AG20443 (cell line): ENCODE measurements around the gene ADAT1.

Experiments used
- DNase-seq: peaks from one replicate; pipeline ENCODE4 v3.0.0; 2012; ENCODE audit warnings: low spot score, mixed read lengths

Gene ADAT1

GRCh38 chr16:75576384-75576811 lies 46.7 kb downstream of the ADAT1 start:
- no peak for DNase-seq

- no peak for DNase-seq
Measured at GRCh38 chr16:75575958-75576357, 47.1 kb downstream of the ADAT1 start.

GRCh38 chr16:75573955-75574354 lies 49.1 kb downstream of the ADAT1 start:
- DNase-seq: no peak

- DNase-seq: no peak
Measured at GRCh38 chr16:75572864-75573542, 50.1 kb downstream of the ADAT1 start.

GRCh38 chr16:75570396-75571065 lies 52.5 kb downstream of the ADAT1 start:
- no peak for DNase-seq

- no peak for DNase-seq
Measured at GRCh38 chr16:75567911-75568310, 55.2 kb downstream of the ADAT1 start.

- DNase-seq: peak; percentile 25
Measured at GRCh38 chr16:75566758-75567255, 56.3 kb downstream of the ADAT1 start.

GRCh38 chr16:75566040-75566757 lies 56.9 kb downstream of the ADAT1 start, which contains the start of gene GABARAPL2:
Gene GABARAPL2 (plus strand): TSS chr16:75566379. CDS start chr16:75566487, 108 bp downstream.
- DNase-seq: peak; percentile 94

- peak; percentile 16 for DNase-seq
Measured at GRCh38 chr16:75565640-75566039, 57.4 kb downstream of the ADAT1 start.

- DNase-seq: peak; percentile 66
Measured at GRCh38 chr16:75559564-75560372, 63.3 kb downstream of the ADAT1 start.

- no peak for DNase-seq
Measured at GRCh38 chr16:75558846-75559401, 64.2 kb downstream of the ADAT1 start.

GRCh38 chr16:75556431-75556950 lies 66.6 kb downstream of the ADAT1 start:
- no peak for DNase-seq

GRCh38 chr16:75555707-75556430 lies 67.2 kb downstream of the ADAT1 start, which contains the start of gene TMEM231:
Gene TMEM231 (minus strand): TSS chr16:75556252. CDS start chr16:75556209, 43 bp downstream.
- DNase-seq: peak; percentile 97

- DNase-seq: peak; percentile 92
Measured at GRCh38 chr16:75555213-75555706, 67.8 kb downstream of the ADAT1 start.

- no peak for DNase-seq
Measured at GRCh38 chr16:75552951-75553350, 70.1 kb downstream of the ADAT1 start.

GRCh38 chr16:75550211-75550662 lies 72.8 kb downstream of the ADAT1 start:
- DNase-seq: peak; percentile 36
